GOT3 (cell line): ENCODE data around the gene TOMM40.

Source experiments
- DNase-seq: peaks from one replicate; lab custom pipeline; 2025; ENCODE audit warnings: mixed read lengths; lab: John Stamatoyannopoulos, UW

Gene TOMM40

GRCh38 chr19:44927746-44928145 is 36.7 kb downstream of the TOMM40 start:
- no peak for DNase-seq

- no peak for DNase-seq
Observed at GRCh38 chr19:44930088-44930487, 39.0 kb downstream of the TOMM40 start.

GRCh38 chr19:44931541-44931940 is 40.5 kb downstream of the TOMM40 start:
- DNase-seq: no peak

GRCh38 chr19:44939668-44940067 is 48.6 kb downstream of the TOMM40 start:
- no peak for DNase-seq

- DNase-seq: no peak
Observed at GRCh38 chr19:44942067-44942571, 51.1 kb downstream of the TOMM40 start, which contains the start of gene APOC4. APOC4 (plus strand) TSS chr19:44942237; CDS start chr19:44942278, 41 bp downstream.

GRCh38 chr19:44943801-44944249 is 52.8 kb downstream of the TOMM40 start:
- no peak for DNase-seq

- DNase-seq: no peak
Observed at GRCh38 chr19:44947041-44947581, 56.1 kb downstream of the TOMM40 start.

- DNase-seq: no peak
Observed at GRCh38 chr19:44948237-44948636, 57.2 kb downstream of the TOMM40 start.

GRCh38 chr19:44948763-44949374 is 57.8 kb downstream of the TOMM40 start:
- DNase-seq: no peak

GRCh38 chr19:44949550-44949949 is 58.5 kb downstream of the TOMM40 start:
- DNase-seq: no peak

- no peak for DNase-seq
Observed at GRCh38 chr19:44951179-44952159, 60.4 kb downstream of the TOMM40 start.
